DMS53 treated with DMSO at 0.1 percent for 48 hours (cell line): ENCODE measurements around the gene CTTN.
"Not testable (repeated sequence)": the region's sequence is repeated elsewhere in the genome, so short reads cannot be mapped to it uniquely, and the experiment has no call there.

ENCODE experiments used
- DNase-seq: peaks from one replicate; lab custom pipeline; 2025; ENCODE audit not compliant: unreplicated experiment; lab: John Stamatoyannopoulos, UW

The CTTN gene

DNA sequence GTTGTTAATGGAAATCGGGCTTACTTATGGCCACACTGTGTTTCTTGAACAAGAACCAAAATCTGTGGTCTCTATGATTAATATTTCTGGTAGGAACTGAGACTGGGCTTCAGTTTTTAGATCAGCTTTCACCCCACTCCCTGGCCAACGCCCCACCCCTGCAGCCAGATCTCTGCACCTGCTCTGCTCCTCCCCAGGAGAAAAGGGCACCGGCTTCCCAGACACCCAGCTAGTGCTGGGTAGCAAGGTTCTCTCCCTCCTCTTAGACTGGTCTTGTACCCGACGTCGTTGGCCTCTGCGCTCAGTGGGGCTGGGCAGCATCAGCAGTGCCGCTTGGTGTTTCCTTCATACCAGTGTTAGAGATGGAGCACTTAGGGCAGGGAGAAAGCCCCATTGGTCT is 17.0 kb upstream of the CTTN start:
- no peak for DNase-seq

DNA sequence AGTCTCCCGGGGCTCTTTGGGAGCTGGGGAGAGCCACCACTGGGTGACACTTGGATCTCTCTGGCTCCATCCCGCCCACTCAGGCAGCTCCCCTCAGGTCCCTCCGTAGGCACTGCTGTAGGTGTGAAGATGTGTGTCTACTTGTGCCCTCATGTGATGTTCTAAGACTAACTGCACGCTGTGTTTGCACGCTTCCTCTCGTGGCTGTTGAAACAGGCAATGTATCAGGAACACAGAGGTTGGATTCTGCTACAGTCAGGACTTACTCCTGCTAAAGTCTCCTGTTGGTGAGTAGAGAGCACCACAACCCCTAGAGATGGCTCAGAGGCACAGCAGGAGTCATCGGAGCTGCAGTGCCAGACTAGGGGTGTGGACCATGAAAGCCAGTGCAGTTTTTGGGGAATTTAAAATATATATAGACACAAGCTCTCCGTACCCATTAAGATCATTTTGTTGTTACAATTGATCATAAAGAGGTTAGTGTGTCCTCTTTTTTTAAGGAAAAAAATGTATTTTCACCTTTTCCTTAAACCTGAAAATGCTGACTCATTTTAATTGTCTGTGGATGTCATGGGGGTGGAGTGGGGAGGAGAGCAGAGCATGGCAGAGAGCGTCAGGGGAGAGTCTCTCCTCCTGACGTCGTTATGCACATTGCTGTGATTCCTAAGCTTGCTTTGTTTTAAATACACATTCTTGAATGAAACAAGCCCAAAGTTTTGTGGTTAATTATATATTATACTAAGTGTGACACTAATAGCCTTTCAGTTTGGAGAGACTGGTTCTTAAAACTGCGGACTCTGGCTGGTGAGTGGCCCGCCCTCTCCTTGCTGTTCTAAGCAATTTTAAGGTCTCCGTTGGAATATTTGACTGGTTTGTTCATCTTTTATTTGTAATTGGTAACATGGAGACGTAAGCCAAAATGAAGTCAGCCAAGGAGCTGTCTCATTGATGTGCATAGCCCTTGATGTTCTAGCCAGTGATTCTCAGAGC is 16.2 kb upstream of the CTTN start:
- DNase-seq, result no peak

DNA sequence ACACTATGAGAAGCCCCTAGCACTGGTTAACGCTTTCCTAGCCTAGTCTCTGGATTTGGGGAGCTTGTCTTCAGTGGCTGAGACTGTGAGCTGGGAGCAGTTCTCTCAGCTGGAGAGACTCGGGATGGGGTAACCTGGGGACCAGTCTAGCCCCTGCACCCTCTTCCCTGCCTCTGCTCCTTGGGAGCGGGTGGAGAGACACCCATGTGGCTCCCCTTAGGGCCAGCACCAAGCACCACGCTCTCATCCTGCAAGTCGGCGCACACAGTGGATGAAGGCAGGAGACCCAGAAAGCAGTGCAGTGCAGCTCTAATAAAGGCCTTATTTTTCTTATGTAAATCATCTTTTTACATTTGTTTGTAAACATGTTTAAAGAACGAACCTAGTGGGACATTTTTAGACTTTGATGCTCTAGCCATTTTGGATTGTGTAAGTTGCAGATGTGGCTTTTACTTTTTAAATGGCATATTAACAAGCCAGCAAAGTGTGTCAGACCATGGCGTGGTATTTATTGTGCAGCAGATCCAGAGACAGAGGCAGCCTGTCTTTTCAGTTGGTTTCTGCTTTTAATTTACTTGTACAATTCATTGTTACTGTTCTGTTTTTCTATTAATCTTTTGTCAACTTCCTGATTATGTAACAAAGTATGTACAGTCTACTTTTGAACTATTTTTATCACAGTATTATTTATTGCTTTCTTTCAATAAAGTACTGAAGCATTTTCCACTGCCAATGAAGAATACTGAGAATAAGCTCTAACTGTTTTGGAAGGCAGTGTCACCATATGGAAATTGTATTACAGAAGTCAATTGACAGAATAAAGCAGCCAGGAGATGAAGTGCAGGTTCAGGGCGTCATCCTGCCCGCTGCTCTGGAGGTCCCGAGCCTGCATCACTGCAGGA is 14.4 kb upstream of the CTTN start:
- DNase-seq, result no peak

DNA sequence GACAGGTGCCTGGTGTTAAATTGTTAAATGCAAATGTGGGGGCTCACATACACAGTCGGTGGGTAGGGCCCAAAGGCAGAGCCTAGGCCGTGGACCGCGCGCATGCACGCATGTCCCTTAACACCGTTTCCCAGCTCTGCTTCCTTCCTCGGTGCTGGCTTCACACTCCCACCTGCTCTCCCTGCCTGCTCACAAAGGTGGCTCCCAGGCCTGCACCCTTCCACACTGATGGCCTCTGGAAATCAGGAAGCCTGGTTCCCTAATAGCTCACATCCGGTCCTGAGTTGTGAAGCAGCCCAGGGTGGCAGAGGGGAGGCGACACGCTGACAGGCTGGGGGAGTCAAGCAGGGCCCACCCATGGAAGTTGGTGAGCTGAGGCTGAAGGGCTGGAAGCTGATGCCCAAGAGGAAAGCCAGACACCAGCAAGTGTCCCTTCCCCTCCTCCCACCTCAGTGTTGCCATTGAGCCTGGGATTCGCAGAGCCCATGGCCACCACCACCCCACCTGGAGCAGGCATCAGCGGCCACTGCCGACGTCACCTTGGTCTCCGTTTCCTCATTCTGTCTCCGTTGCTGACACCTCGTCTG is 13.7 kb upstream of the CTTN start:
- no peak for DNase-seq

DNA sequence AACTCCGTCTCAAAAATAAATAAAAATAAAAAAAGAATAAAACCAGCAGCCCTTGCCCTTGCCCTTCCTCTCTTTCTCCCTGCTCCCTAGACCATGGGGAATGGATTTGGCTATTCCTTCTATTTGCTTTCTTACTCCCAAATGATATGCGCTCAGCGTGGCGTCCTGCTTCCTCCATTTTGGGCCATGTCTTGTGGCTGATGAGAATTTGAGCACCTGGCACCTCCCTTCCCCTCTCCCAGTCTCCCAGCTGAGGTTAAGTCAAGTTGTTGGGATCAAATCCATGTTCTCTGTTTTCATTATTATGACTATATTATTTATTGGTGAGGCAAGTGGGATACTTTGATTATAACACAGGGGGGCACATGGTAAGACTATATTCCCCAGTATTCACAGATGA is 10.8 kb upstream of the CTTN start:
- no peak for DNase-seq

DNA sequence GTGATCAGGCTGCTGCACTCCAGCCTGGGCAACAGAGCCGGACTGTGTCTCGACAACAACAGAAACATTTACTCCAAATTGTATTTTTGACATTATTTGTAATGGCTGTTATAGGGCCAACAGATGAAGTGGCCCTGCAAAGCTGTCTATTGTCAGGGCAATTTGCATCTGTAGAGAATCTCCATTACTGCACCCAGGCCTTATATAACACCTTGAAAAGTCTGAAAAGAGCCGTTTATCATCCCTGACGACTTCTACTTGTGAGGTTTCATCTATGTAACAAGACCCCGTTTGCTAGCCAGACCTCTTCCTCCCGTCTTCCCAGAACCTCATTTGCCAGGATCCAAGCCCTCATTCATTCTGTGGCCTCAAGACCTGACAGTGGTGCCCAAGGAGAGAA is 9.1 kb upstream of the CTTN start:
- DNase-seq, result no peak

DNA sequence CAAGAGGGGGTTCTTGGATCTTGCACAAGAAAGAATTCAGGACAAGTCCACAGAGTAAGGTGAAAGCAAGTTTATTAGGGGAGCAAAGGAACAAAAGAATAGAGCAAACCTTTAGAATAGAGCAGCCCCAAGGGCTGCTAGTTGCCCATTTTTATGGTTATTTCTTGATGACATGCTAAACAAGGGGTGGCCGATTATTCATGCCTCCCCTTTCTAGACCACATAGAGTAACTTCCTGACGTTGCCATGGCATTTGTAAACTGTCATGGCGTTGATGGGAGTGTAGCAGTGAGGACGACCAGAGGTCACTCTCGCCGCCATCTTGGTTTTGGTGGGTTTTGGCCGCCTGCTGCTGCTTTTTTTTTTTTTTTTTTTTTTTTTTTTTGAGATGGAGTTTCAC is 7.4 kb upstream of the CTTN start:
- DNase-seq, result not testable (repeated sequence)

DNA sequence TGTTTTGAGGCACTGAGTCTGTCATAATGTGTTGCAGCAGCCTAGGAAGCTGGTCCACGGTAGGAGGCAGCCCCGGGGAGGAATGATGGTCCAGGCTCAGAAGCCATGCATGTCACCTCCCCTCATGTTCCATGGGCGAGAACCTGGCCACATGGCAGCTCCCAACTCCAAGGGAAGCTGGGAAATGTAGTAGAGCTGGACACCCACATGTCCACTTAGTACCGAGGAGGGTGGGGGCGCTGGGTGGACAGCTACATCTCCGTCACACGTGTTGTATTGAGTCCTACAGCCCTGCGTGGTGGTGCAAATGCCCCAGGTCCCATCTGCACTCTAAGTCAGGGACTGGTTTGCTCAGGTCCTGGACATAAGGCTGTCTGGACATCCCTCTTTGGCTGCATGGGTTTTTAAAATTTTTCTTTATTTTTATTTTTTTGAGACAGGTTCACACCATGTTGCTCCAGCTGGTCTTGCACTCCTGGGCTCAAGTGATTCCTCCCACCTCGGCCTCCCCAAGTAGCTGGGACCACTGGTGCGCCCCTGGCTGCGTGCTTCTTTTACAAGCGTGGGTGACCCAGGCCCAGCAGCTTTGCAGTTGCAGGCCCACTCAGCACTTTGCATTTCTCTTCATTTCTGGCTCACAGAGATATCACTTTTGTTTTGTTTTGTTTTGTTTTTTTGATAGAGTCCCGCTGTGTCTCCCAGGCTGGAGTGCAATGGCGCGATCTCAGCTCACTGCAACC is 3.9 kb upstream of the CTTN start:
- no peak for DNase-seq

DNA sequence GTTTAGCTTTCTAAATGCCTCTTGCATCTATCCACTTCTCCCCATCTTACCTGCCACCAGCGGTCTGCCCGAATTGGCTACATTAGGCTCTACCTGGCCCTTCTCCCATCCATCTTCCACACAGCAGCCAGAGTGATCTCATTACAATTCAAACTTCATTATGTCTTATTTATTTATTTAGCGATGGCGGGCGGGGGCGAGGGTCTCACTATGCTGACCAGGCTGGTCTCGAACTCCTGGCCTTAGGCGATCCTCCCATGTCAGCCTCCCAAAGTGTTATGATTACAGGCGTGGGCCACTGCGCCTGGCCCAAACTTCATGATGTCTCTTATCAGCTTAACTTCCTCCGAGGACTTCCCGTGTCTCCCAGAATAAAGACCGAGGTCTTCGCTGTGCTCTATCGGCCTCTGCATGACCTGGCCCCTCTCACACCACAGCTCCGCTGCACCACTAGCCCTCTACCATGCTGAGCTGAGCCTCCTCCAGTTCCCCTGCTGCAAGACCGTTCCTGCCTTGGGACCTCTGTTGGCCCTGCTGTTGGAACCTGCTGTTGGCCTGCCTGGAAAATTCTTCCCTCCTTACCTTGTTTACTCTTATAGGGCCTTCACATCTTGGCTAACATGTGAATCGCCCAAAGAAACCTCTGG is 870 bp upstream of the CTTN start:
- no peak for DNase-seq

DNA sequence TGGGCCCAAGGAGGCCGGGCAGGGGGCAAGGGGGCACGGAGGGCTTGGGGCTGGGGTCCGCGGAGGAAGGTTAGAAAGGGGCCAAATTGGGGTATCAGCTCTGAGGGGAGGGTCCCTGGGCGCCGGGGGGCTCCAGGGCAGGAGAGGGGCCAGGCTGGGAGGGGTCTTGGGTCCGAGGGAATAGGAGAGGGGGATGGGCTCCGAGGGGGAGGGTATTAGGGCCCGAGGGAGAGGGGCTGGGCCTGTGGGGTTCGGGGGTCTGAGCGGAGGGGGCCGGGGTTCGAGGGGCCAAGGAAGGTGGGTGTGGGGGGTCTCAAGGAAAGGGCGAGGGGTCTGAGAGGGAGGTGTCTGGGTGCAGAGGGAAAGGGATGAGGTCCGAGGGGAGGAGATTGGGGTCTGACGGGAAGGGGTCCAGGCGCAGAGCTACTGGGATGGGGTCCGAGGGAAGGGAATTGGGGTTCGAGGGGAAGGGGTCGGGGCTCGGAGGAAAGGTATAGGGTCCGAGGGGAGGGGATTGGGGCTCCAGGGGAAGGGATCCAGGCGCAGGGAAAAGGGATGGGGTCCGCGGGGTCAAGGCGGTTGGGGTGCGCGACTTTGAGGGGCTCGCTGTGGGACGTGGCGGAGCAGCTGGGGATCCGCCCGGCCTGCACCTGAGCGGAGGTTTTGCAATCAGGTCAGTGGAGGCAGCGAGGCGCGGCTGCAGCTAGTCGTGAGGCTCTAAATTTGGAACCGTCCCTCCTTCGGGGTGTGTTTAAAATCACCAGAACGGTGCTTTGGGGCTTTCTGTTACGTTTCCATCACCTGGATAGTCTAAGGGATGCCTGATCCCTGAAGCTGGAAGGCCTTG is 728 bp downstream of the CTTN start:
- no peak for DNase-seq

DNA sequence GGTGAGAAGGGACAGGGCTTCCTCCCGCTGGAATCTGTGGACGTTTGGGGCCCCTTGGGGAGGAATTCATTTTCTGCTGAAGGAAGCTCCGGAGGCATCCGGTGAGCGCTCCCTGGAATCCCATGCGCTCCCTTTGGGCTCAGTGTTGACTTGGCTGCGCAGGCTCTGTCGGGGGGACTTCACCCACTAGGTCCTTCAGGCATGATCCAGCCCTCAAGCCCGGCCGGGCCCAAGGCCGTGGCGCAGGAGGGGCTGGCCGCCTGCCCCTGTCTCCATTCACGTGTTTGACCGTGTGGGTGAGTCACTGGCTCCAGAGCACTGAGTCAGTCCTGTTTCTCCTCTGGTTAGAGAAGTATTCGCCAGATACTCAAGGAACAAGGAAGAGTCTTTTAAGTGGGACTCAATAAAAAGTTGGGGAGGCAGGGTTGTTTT is 1.4 kb downstream of the CTTN start:
- DNase-seq, result no peak

DNA sequence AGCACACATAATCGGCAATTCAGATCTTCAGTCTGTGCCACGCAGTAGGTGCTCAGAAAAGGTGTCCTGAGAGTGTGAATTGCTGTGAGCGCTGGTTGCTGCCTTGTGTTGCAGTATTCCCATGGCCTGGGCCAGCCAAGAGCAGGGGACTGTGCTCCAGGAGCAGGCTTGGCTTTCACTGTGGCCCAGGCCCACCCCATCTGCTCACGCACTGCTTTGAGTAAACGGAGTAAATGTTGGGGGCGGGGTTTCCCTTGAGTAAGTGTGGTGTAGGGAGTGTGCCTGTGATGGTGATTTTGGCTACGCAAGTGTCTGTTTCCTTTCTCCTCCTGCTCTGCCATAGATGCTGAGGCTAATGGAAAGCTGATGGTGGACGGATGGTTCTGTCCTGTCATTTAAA is 2.3 kb downstream of the CTTN start:
- DNase-seq, result no peak

DNA sequence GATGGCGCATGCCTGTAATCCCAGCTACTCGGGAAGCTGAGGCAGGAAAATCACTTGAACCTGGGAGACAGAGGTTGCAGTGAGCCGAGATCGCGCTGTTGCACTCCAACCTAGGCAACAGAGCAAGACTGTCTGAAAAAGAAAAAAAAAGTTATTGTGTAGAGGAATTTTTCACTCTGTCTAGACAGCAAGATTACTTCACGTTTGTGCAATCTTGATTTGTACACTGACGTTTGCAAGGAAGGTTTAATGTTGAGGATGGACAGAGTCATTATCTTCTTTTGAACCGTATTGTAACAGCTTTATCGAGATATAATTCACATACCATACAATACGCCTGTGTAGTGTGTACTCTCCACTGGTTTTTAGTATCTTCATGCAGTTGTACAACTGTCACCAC is 3.7 kb downstream of the CTTN start:
- DNase-seq, result no peak

DNA sequence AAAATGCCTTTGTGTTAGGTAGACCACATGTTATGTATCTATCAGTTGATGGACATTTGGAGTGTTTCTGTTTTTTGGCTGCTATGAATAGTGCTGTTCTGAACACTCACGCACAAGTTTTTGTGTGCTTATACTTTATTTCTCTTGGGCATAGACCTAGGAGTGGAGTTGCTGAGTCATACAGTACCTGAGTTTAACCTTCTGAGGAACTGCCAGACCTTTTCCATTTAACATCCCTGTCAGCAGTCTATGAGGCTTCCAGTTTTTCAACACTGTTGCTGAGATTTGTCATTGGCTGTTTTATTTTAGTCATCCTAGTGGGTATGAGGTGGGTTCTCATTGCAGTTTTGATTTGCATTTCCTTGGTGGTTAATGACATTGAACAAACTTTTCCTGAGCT is 4.4 kb downstream of the CTTN start:
- no peak for DNase-seq

DNA sequence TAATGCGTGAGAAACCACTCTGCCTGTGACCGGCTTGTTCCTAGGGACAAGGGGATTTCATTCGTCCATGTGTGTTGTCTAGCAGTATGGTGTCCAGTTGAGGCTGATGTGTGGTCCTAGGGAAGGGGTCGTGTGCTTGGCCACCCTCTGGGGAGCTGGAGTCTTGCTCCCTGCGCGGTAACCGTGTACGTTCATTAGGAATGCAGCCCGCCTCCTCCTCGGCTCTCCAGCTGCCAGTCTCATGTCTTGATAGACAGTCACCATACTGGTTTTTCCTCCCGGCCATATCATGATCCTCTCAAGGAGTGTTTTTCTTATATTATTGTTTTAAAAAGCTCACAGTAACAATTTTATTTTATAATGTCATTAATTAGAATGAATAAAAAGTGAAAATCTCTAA is 5.9 kb downstream of the CTTN start:
- no peak for DNase-seq

DNA sequence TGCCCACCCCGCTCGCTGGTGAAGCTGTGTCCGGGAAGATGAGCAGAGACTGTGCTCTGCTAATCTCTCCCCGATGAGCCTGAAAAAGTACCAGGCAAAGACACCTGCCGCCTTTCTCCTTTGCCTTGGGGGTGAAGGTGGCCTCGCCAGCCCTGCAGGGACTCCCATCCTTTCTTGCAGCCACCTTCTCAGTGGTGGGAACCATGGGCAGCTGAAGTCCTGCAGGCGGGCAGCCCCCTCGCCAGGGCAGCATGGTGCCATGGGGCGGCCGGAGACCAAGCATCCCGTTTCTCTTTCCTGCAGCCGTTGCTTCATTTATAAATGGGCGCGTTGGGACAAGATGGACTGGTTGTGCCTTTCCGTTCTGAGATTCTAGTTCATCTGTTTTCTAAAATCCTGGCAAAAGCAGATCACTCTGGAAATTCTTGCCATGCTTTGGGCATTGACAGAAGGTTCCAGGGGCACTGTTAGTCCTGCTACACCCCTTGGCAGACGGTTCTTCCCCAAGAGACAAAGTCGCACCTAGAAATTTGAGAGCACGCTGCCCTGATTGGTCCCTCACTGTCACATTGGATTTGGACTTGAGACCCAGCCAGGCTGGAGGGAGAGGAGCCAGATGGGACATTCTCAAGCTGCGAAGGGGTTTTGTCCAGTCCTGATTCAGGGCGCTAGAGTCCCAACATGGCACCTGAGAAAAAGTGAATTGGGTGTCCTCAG is 7.5 kb downstream of the CTTN start:
- DNase-seq, result no peak

DNA sequence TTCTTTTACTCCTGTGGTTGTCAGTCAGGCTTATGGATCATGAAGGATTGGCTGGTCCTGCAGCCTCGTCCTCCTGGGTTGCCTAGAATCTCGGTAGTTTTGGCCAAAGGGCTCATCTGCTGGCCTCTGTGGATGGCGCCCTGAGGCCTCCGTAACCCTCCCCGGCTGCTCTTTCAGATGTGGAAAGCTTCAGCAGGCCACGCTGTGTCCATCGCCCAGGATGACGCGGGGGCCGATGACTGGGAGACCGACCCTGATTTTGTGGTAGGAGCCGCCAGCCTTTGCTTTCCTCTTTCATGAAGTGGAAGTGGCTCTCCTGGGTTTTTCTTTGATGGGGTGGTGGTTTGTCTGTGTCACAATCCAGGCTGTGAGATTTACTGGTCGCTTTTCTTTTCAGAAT is 8.8 kb downstream of the CTTN start:
- no peak for DNase-seq

DNA sequence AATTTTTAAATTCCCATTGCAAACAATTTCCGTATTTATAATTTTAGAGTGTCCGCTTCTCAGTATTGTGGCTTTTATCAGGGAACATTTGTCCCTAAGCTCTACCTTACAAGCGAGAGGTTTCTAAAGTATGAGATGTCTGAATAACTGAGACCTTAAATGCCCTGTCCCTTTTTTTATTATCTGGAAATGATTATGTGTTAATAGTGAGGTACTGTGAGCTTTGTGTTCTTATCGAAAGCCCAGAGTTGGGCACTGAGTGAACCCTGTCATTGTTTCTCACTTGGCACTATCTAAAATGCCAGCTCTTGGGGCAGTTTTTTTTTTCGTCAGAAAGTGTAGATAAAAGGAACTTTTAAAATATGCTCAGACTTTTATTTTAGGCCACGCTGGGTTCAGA is 9.5 kb downstream of the CTTN start:
- no peak for DNase-seq

DNA sequence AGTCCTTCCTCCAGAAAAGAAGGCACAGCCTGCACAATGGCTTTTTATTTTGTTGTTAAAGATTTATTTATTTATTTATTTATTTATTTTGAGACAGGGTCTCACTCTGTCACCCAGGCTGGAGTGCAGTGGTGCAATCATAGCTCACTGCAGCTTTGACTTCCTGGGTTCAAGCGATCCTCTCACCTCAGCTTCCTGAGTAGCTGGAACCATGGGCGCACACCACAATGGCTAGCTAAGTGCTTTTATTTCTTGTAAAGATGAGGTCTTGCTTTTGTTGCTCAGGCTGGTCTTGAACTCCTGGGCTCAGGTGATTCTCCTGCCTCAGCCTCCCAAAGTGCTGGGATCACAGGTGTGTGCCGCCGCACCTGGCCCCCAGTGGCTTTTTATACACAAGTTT is 10.0 kb downstream of the CTTN start:
- not testable (repeated sequence) for DNase-seq
